ENCODE data around the gene TIMM23.
"Not testable (repeated sequence)": the region's sequence is repeated elsewhere in the genome, so short reads cannot be mapped to it uniquely, and the experiment has no call there.

Gene TIMM23

GRCh38 chr10:45972106-45972812 is at the start of gene TIMM23:
Gene TIMM23 (plus strand): TSS chr10:45972489. CDS start chr10:45972625, 136 bp downstream.
- DNase-seq = peak; percentile 85

- not testable (repeated sequence) for DNase-seq
Measured at GRCh38 chr10:45926790-45927189, 45.5 kb upstream of the TIMM23 start.

DNA sequence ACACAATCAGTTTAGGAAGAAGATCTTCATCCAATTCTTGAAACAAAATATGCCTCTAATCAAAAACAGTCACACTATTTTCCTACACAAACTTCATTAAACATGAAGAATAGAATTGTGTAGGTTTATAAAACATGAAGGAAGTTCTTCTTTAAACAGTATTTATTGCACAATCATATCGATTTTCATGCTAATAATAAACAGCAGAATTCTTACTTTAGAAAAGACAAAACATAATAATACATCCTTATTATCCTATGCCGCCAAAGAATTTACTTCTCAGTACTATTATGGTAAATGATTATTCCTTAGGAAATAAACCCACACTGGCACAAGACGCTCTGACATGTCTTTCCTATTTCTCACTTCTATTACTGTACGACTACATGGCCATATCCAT is 41.0 kb upstream of the TIMM23 start:
- DNase-seq = not testable (repeated sequence)

DNA sequence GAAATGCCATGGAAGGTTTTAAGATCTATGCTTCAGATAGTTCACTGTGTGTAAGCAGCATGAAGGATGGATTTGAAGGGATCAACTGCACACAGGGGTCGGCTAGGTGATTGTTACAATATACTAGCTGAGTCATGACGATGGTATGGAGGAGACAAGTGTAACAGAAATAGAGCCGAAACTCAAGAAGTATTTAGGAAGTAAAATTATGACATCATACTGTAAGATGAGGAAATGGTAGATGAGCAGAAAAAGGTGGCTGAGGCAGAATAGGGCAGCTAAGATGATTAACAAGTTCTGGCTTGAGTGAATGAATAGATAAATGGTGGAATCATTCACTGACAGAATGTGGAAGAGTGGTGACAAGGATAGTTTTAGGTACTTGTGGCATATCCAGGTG is 37.5 kb upstream of the TIMM23 start:
- not testable (repeated sequence) for DNase-seq

- DNase-seq = not testable (repeated sequence)
Measured at GRCh38 chr10:45939176-45939697, 33.1 kb upstream of the TIMM23 start.

- not testable (repeated sequence) for DNase-seq
Measured at GRCh38 chr10:45941196-45941595, 31.1 kb upstream of the TIMM23 start.

GRCh38 chr10:45945476-45945875 is 26.8 kb upstream of the TIMM23 start:
- DNase-seq = not testable (repeated sequence)

- not testable (repeated sequence) for DNase-seq
Measured at GRCh38 chr10:45947363-45947762, 24.9 kb upstream of the TIMM23 start.

GRCh38 chr10:45948801-45949200 is 23.5 kb upstream of the TIMM23 start:
- DNase-seq = not testable (repeated sequence)

DNA sequence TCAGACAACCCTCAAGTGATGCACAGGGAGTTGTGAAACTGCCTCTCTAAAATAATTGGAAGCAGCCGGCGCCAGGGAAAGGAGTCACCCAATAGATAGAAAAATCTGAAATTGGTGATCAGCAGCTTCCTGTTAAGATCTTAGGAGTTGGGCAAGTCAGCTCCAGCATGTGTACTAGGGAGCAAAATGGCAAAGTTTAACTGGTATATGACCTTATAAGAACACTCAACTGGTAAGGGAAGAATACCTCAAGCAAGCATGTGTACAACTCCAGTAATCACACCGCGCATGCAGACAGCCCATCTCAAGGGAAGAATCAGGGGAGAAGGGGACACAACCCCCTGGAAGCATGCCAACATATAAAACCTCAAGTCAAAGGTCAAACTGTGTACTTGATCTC is 17.9 kb upstream of the TIMM23 start:
- not testable (repeated sequence) for DNase-seq

- not testable (repeated sequence) for DNase-seq
Measured at GRCh38 chr10:45956634-45957033, 15.7 kb upstream of the TIMM23 start.

DNA sequence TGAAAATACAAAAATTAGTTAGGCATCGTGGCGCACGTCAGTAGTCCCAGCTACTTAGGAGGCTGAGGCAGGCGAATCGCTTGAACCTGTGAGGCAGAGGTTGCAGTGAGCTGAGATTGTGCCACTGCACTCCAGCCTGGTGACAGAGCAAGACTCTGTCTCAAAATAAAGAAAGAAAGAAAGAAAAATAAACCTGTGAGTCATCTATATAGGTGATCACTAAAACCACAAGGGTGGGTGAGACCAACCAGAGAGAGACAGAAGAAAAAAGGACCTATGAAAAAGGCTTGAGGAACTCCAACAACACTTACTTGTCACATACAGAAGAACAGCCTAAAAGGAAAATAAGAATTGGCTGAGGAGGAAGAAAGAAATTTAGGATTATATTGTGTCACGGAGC is 14.4 kb upstream of the TIMM23 start:
- not testable (repeated sequence) for DNase-seq

GRCh38 chr10:45962686-45963452 is 9.4 kb upstream of the TIMM23 start:
- not testable (repeated sequence) for DNase-seq

- DNase-seq = not testable (repeated sequence)
Measured at GRCh38 chr10:45971019-45971418, 1.3 kb upstream of the TIMM23 start.

- peak; percentile 17 for DNase-seq
Measured at GRCh38 chr10:45971742-45972105, 565 bp upstream of the TIMM23 start.

DNA sequence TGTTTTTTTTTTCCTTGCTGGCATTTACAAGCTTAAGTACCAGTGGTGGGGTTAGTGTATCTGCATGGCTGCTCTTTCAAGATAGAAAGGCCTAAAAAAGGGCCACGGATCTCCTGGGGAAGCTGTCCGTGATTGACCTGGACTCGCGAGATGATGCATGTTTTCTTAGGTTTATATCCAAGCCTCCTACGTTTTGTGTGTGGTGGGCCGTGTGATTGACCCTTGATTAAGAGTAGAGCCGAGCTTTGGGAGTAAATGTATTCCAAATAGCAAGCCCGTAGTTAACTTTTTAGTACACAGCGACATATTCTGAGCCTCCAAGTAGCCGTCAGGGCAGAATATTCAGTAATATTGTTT is 502 bp downstream of the TIMM23 start:
- DNase-seq = not testable (repeated sequence)

- DNase-seq = not testable (repeated sequence)
Measured at GRCh38 chr10:45974041-45974440, 1.8 kb downstream of the TIMM23 start.

DNA sequence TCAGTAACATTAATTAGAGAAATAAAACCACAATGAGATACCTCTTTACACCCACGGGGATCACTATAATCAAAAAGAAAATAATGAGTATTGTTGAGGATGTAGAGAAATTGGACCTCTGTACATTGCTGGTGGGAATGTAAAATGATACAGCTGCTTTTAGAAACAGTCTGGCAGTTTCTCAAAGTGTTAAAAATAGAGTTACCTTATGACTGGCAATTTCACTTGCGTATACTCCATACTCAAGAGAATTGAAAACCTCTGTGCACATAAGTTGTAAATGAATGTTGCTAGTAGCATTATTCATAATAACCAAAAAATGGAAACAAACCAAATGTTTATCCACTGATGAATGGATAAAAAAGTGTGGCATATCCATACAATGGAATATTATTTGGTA is 6.3 kb downstream of the TIMM23 start:
- DNase-seq = not testable (repeated sequence)

DNA sequence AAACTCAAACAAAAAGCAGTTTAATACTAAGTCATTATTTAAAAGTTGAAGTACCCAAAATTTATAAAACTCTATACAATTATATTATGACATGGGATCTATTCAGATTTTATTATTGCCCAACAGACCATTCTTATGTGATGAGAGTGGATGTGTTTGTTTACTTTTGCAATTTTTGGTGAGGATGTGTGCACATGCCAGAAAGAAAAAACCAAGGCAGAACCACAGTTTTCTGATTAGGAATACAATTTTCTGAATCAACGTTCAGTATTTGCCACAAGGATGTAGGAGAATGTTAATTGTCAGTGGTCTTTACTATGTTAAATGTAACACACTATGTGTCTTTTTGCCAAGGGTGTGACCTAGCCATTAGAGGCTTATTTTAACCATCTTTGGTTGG is 9.1 kb downstream of the TIMM23 start:
- DNase-seq = not testable (repeated sequence)

GRCh38 chr10:45983538-45984186 is 11.4 kb downstream of the TIMM23 start:
- DNase-seq = peak; percentile 46

GRCh38 chr10:45984473-45984872 is 12.2 kb downstream of the TIMM23 start:
- not testable (repeated sequence) for DNase-seq

GRCh38 chr10:45985590-45985989 is 13.3 kb downstream of the TIMM23 start:
- DNase-seq = not testable (repeated sequence)

- no peak for DNase-seq
Measured at GRCh38 chr10:45997557-45997956, 25.3 kb downstream of the TIMM23 start.
